Endothelial cell of umbilical vein (primary cell): ENCODE measurements around the gene SCNN1B. TPM values are rescaled to one million over a fixed set of nuclear protein-coding genes. Genes with fewer than 3 reads are reported as not detected.

Experiments used
- BruUV-seq: library from RNA; stranded (reverse); fragments of 400-500 nt; replicated peaks from 2 replicates; lab custom pipeline; 2021; lab: Mats Ljungman, UMichigan
- CTCF ChIA-PET: fragments of 300-600, 350-600 bp; sonication (Branson Sonifier 250); formaldehyde crosslinking; loops from one replicate; lab custom pipeline; 2021; ENCODE audit warnings: antibody characterized with exemption, inconsistent platforms; lab: Charles Lee
- POLR2A ChIA-PET: fragments of 300-600, 350-600 bp; sonication (Branson Sonifier 250); formaldehyde crosslinking; loops from one replicate; lab custom pipeline; 2021; ENCODE audit warnings: antibody characterized with exemption, inconsistent platforms; lab: Charles Lee
- DNase-seq: peaks from one replicate; pipeline ENCODE4 v3.0.0-alpha.2; 2011; ENCODE audit warnings: low read depth, low spot score
- FAIRE-seq: peaks from 2 replicates; lab custom pipeline; 2011; peaks lifted over from hg19 to GRCh38; lab: Jason Lieb, UNC
- H2AFZ ChIP-seq: 2 replicates; pipeline ENCODE4 v1.6.0; 2012; ENCODE audit warnings: low read depth, low read length, control low read depth, inconsistent platforms
- H3K27ac ChIP-seq: 2 replicates; pipeline ENCODE4 v1.5.1; 2011; ENCODE audit warnings: low read depth, mild to moderate bottlenecking, control low read depth, low read length, moderate library complexity; ENCODE audit not compliant: insufficient read depth
- H3K27me3 ChIP-seq, 2 experiments: 2 replicates each; pipeline versions ENCODE4 v1.6.0 to v1.6.1; 2011; ENCODE audit warnings: low read length in 2 of 2, mixed read lengths in 1 of 2; ENCODE audit not compliant: control insufficient read depth in 2 of 2, insufficient read depth in 2 of 2
- H3K36me3 ChIP-seq, 2 experiments: 2 replicates in 1 of 2; 3 replicates in 1 of 2; pipeline ENCODE4 v1.5.1; 2011; ENCODE audit warnings: low read length in 2 of 2, mild to moderate bottlenecking in 1 of 2, moderate library complexity in 1 of 2; ENCODE audit not compliant: control insufficient read depth in 2 of 2, insufficient read depth in 2 of 2; ENCODE audit errors: extremely low read depth in 1 of 2
- H3K4me1 ChIP-seq: 3 replicates; pipeline ENCODE4 v1.5.1; 2011; ENCODE audit warnings: mild to moderate bottlenecking, low read length; ENCODE audit not compliant: control insufficient read depth, insufficient read depth; ENCODE audit errors: extremely low read depth
- H3K4me2 ChIP-seq: 2 replicates; pipeline ENCODE4 v1.6.1; 2011; ENCODE audit warnings: low read length, control low read depth, mixed read lengths; ENCODE audit not compliant: insufficient read depth
- H3K4me3 ChIP-seq, 3 experiments: fragments of 200-600 bp in 1 of 3; sonication (generic), shearing (Covaris generic) in 1 of 3; replicated peaks in 1 of 3; 2 replicates each; pipeline ENCODE4 v1.5.1; 2011 to 2016; ENCODE audit warnings: control low read depth in 3 of 3, low read length in 3 of 3, mild to moderate bottlenecking in 2 of 3, inconsistent platforms in 1 of 3, low read depth in 1 of 3, moderate library complexity in 1 of 3; ENCODE audit not compliant: insufficient read depth in 1 of 3
- H3K79me2 ChIP-seq: 2 replicates; pipeline ENCODE4 v1.6.0; 2012; ENCODE audit warnings: low read length, inconsistent platforms; ENCODE audit not compliant: control insufficient read depth, insufficient read depth
- H3K9ac ChIP-seq: replicated peaks from 2 replicates; pipeline ENCODE3; 2011; ENCODE audit warnings: low read length, control low read depth; ENCODE audit not compliant: insufficient read depth; ENCODE audit errors: extremely low read depth
- H3K9me1 ChIP-seq: replicated peaks from 3 replicates; pipeline ENCODE4 v1.6.0; 2011; ENCODE audit warnings: mild to moderate bottlenecking, low read length; ENCODE audit not compliant: control insufficient read depth, insufficient read depth; ENCODE audit errors: extremely low read depth
- H3K9me3 ChIP-seq: replicated peaks from 2 replicates; pipeline ENCODE4 v1.5.1; 2012; ENCODE audit warnings: low read length, inconsistent platforms; ENCODE audit not compliant: control insufficient read depth, insufficient read depth
- H4K20me1 ChIP-seq: replicated peaks from 2 replicates; pipeline ENCODE3; 2011; ENCODE audit warnings: mild to moderate bottlenecking, low read length; ENCODE audit not compliant: control insufficient read depth, insufficient read depth; ENCODE audit errors: extremely low read depth
- CTCF ChIP-seq, 2 donors: IDR thresholded peaks; 1 replicate in 1 of 2; 2 replicates in 1 of 2; pipeline ENCODE4 v1.5.1; 2011; ENCODE audit warnings: low read length in 2 of 2, mild to moderate bottlenecking in 2 of 2, moderate library complexity in 2 of 2, control low read depth in 1 of 2, inconsistent platforms in 1 of 2, low read depth in 1 of 2; ENCODE audit not compliant: insufficient read depth in 1 of 2; ENCODE audit errors: extremely low read depth in 1 of 2
- EZH2 ChIP-seq: IDR thresholded peaks from 2 replicates; pipeline ENCODE4 v1.6.1; 2012; ENCODE audit warnings: borderline replicate concordance, low read depth, mild to moderate bottlenecking, moderate library complexity, low read length, inconsistent platforms; ENCODE audit not compliant: severe bottlenecking
- FOS ChIP-seq: IDR thresholded peaks from 2 replicates; pipeline ENCODE4 v1.6.1; 2011; ENCODE audit warnings: mild to moderate bottlenecking, low read length, moderate library complexity, borderline replicate concordance; ENCODE audit not compliant: insufficient read depth
- GATA2 ChIP-seq: IDR thresholded peaks from 2 replicates; pipeline ENCODE4 v1.7.0; 2011; ENCODE audit warnings: low read depth, mild to moderate bottlenecking, moderate library complexity, mixed read lengths, low read length; ENCODE audit not compliant: insufficient read length, insufficient read depth
- JUN ChIP-seq: IDR thresholded peaks from 2 replicates; pipeline ENCODE4 v1.6.1; 2011; ENCODE audit warnings: borderline replicate concordance, low read depth; ENCODE audit not compliant: insufficient read length, insufficient read depth
- MAX ChIP-seq: IDR thresholded peaks from 2 replicates; pipeline ENCODE4 v1.6.1; 2011; ENCODE audit not compliant: insufficient read depth, insufficient read length
- MYC ChIP-seq: IDR thresholded peaks from one replicate; pipeline ENCODE4 v1.6.1; 2011; ENCODE audit warnings: mild to moderate bottlenecking, low read depth, low read length
- POLR2A ChIP-seq: IDR thresholded peaks from 2 replicates; pipeline ENCODE4 v1.6.1; 2012; ENCODE audit warnings: low read depth, mild to moderate bottlenecking, control low read depth, low read length
- POLR2AphosphoS5 ChIP-seq: IDR thresholded peaks from 2 replicates; pipeline ENCODE4 v1.6.1; 2012; ENCODE audit warnings: low read depth, mild to moderate bottlenecking, control low read depth, low read length, moderate library complexity; ENCODE audit not compliant: insufficient read depth
- dilution Hi-C: fragments of 300-500 bp; cut with MboI; formaldehyde crosslinking; loops from one replicate; pipeline ENCODE4 v1.15.0; 2019; ENCODE audit warnings: low sequenced_read_pairs; ENCODE audit not compliant: extremely low pct_ligation_motif_present
- intact Hi-C: fragments of 100-400 bp; cut with micrococcal nuclease; formaldehyde crosslinking; loops from one replicate; pipeline ENCODE4 v1.10.0; 2022
- polyA plus RNA-seq, 4 experiments: library from polyadenylated mRNA; depleted of rRNA in 3 of 4; stranded (reverse) in 3 of 4; unstranded in 1 of 4; fragments of >200 nt; gene quantifications; 2 replicates each; pipeline versions ENCODE4 v1.2.1 to v1.2.3, GENCODE V29; 2011 to 2012; ENCODE audit warnings: missing spikeins in 1 of 4
- total RNA-seq: library from RNA; stranded (reverse); gene quantifications from 2 replicates; pipeline ENCODE4 v1.2.3, GENCODE V29; 2021

SCNN1B gene
- total and polyA plus RNA-seq, 2 donors (not counting 3 experiments of a cell fraction or from before 2014, with no cell fraction given) = not detected

GRCh38 chr16:23403547-23403946 lies 101.4 kb downstream of the SCNN1B start:
- no TSS peak for BruUV-seq
- no peaks in the 10 kb centered on the region for H3K9me3 ChIP-seq
- H3K9ac ChIP-seq = no peak overlapping the region
- FAIRE-seq (no peak), DNase-seq (no peak)
- H2AFZ ChIP-seq = no peak overlapping the region
- peaks cover 3% of the 10 kb centered on the region for H3K4me1 ChIP-seq
- H3K9me1 ChIP-seq = no peaks in the 10 kb centered on the region
- H3K4me2 ChIP-seq = no peak overlapping the region
- intact Hi-C loops (no loop called here), dilution Hi-C loops (no loop called here)
- TF ChIP-seq POLR2AphosphoS5 (no peak), MYC (no peak), POLR2A (no peak), FOS (no peak), GATA2 (no peak), EZH2 (no peak), MAX (no peak), JUN (no peak), CTCF (IDR thresholded peaks at IDR 0.05; ENCODE audit: extremely low read depth in 1 of 2, insufficient read depth in 1 of 2, low read depth in 1 of 2, low read length in 2 of 2) (no peak)
- no peak overlapping the region for H3K4me3 ChIP-seq
- H3K27ac ChIP-seq = no peak overlapping the region
- H4K20me1 ChIP-seq = no peaks in the 10 kb centered on the region
- ChIA-PET POLR2A (no interaction called here), CTCF (interaction anchor here (1.4 to 1.9 kb wide), 3 partner anchors 11 to 31 kb away, joined by 6 to 10 read pairs (median 8); no protein-coding TSS in a partner anchor)
- no peaks in the 10 kb centered on the region for H3K79me2 ChIP-seq
- H3K36me3 ChIP-seq = peaks cover 15 to 16% of the 10 kb centered on the region in 2 experiments
- no peaks in the 10 kb centered on the region for H3K27me3 ChIP-seq
